Measurements from ENCODE around the gene CYP46A1. TPM values are rescaled to one million over a fixed set of nuclear protein-coding genes. Genes with fewer than 3 reads are reported as not detected.

CYP46A1 gene
- total RNA-seq, 1 experiment from 2014 or later, result not detected

GRCh38 chr14:99764222-99764706 is 80.2 kb downstream of the CYP46A1 start:
- intact Hi-C loops (cut with micrococcal nuclease; ENCODE audit: unreplicated experiment), result no loop called here
- Histone ChIP-seq H3K4me1 (replicated peaks; ENCODE audit: insufficient read depth) (no peaks in the 10 kb centered on the region), H3K9me3 (ENCODE audit: insufficient read depth, low read depth) (no peaks in the 10 kb centered on the region), H3K4me2 (no peak overlapping the region), H3K79me2 (ENCODE audit: low read depth) (no peaks in the 10 kb centered on the region), H4K20me1 (ENCODE audit: insufficient read depth) (no peaks in the 10 kb centered on the region), H3K27ac (no peak overlapping the region), H3K9me2 (ENCODE audit: insufficient read depth) (no peaks in the 10 kb centered on the region), H3K36me3 (ENCODE audit: low read depth) (no peaks in the 10 kb centered on the region), H3K4me3 (no peak overlapping the region), H3F3A (ENCODE audit: insufficient read depth, low read depth) (no peaks in the 10 kb centered on the region; the same call in 1 of the 2 replicates), H2AFZ (no peak overlapping the region), H3K27me3 (ENCODE audit: insufficient read depth, low read depth) (no peaks in the 10 kb centered on the region)
- ChIA-PET CTCF (interaction anchor here (0.6 kb wide), 1 partner anchor 115 kb away, joined by 6 read pairs; no protein-coding TSS in a partner anchor), POLR2A (ENCODE audit: unreplicated experiment) (no interaction called here)
- BruUV-seq (replicated peaks), result no TSS peak
- DNase-seq, result no peak
- TF ChIP-seq CTCF (conservative IDR thresholded peaks at IDR 0.05) (no peak), EZH2 (IDR thresholded peaks at IDR 0.05; ENCODE audit: low read depth) (no peak)

- Histone ChIP-seq H3K9me3 (ENCODE audit: insufficient read depth, low read depth) (no peaks in the 10 kb centered on the region), H3K27me3 (ENCODE audit: insufficient read depth, low read depth) (no peaks in the 10 kb centered on the region), H3K27ac (no peak overlapping the region), H3K36me3 (ENCODE audit: low read depth) (no peaks in the 10 kb centered on the region), H4K20me1 (ENCODE audit: insufficient read depth) (no peaks in the 10 kb centered on the region), H3K79me2 (ENCODE audit: low read depth) (no peaks in the 10 kb centered on the region), H3K4me1 (replicated peaks; ENCODE audit: insufficient read depth) (peaks cover 20% of the 10 kb centered on the region), H2AFZ (no peak overlapping the region), H3K9me2 (ENCODE audit: insufficient read depth) (no peaks in the 10 kb centered on the region), H3K4me3 (no peak overlapping the region), H3F3A (ENCODE audit: insufficient read depth, low read depth) (peaks cover 14% of the 10 kb centered on the region), H3K4me2 (no peak overlapping the region)
- ChIA-PET CTCF (no interaction called here), POLR2A (ENCODE audit: unreplicated experiment) (no interaction called here)
- intact Hi-C loops (cut with micrococcal nuclease; ENCODE audit: unreplicated experiment), result no loop called here
- DNase-seq, result no peak
- TF ChIP-seq EZH2 (IDR thresholded peaks at IDR 0.05; ENCODE audit: low read depth), result no peak
- no peak for TF ChIP-seq CTCF (conservative IDR thresholded peaks at IDR 0.05)
- BruUV-seq (replicated peaks), result no TSS peak
Measured at GRCh38 chr14:99768381-99768780, 84.3 kb downstream of the CYP46A1 start.

GRCh38 chr14:99769123-99769522 is 85.0 kb downstream of the CYP46A1 start:
- no TSS peak for BruUV-seq (replicated peaks)
- ChIA-PET POLR2A (ENCODE audit: unreplicated experiment) (no interaction called here), CTCF (no interaction called here)
- peaks cover 23% of the 10 kb centered on the region for H3K4me1 ChIP-seq (replicated peaks; ENCODE audit: insufficient read depth)
- TF ChIP-seq CTCF (conservative IDR thresholded peaks at IDR 0.05) (no peak), EZH2 (IDR thresholded peaks at IDR 0.05; ENCODE audit: low read depth) (no peak)
- DNase-seq, result no peak
- H3K79me2 ChIP-seq (ENCODE audit: low read depth), result no peaks in the 10 kb centered on the region
- intact Hi-C loops (cut with micrococcal nuclease; ENCODE audit: unreplicated experiment), result no loop called here
- peaks cover 14% of the 10 kb centered on the region for H3F3A ChIP-seq (ENCODE audit: insufficient read depth, low read depth)
- no peaks in the 10 kb centered on the region for H3K36me3 ChIP-seq (ENCODE audit: low read depth)
- H3K27me3 ChIP-seq (ENCODE audit: insufficient read depth, low read depth), result no peaks in the 10 kb centered on the region
- no peak overlapping the region for H3K4me2 ChIP-seq
- no peaks in the 10 kb centered on the region for H3K9me3 ChIP-seq (ENCODE audit: insufficient read depth, low read depth)
- no peak overlapping the region for H2AFZ ChIP-seq
- no peak overlapping the region for H3K27ac ChIP-seq
- no peaks in the 10 kb centered on the region for H3K9me2 ChIP-seq (ENCODE audit: insufficient read depth)
- H4K20me1 ChIP-seq (ENCODE audit: insufficient read depth), result no peaks in the 10 kb centered on the region
- H3K4me3 ChIP-seq, result no peak overlapping the region
